NCI-H2227 (cell line): ENCODE measurements around the gene ELF1.

Experiments
- DNase-seq: peaks from one replicate; lab custom pipeline; 2025; ENCODE audit not compliant: unreplicated experiment; lab: John Stamatoyannopoulos, UW

ELF1 gene

DNA sequence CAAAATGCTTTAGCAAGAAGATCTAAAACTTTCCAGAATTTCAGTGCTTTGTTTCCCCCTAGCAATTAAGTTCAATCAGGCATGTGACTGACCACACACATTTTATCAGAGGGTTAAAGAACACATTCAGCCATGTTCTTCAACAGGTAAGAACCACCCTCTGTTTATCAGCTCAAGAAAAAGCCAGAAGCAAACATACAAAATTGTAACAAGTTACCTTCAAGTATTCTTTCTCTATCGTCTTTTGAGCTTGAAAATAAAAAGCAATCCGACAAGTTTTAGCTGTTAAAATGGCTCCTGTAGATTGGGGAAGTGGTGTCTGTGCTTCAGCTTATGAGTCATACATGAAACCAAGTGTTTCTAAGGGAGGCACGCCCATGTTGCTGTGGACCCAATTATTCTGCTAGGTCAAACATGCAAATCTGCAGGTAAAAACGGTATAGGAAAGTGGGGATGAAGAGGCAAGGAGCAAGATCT, at the start of gene ELF1:
Gene ELF1, minus strand, starts transcription at position 306 of the 477 bp plus-strand sequence. CDS start 37,262 bp downstream, outside the sequence.
- DNase-seq: no peak

DNA sequence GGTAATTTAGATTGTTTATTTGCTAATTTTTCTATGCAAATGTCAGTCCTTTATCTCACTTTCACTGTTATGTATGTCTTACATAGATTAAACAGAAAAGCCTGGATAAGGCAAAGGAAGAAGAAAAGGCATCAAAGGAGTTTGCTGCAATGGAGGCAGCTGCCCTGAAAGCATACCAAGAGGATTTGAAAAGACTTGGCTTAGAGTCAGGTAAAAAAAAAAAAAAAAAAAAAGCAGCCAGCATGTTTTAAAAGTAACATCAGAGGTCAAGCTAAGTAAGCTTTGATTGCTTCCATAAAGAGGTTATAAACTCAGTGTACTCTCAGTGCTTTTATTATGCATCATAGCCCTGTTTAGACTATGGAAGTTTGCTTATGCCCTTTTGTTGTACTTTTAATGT, 46.0 kb upstream of the ELF1 start:
- no peak for DNase-seq

GRCh38 chr13:41064493-41064892, 45.4 kb upstream of the ELF1 start:
- no peak for DNase-seq

GRCh38 chr13:41061914-41062837, 43.1 kb upstream of the ELF1 start:
- DNase-seq: peak; percentile 70

DNA sequence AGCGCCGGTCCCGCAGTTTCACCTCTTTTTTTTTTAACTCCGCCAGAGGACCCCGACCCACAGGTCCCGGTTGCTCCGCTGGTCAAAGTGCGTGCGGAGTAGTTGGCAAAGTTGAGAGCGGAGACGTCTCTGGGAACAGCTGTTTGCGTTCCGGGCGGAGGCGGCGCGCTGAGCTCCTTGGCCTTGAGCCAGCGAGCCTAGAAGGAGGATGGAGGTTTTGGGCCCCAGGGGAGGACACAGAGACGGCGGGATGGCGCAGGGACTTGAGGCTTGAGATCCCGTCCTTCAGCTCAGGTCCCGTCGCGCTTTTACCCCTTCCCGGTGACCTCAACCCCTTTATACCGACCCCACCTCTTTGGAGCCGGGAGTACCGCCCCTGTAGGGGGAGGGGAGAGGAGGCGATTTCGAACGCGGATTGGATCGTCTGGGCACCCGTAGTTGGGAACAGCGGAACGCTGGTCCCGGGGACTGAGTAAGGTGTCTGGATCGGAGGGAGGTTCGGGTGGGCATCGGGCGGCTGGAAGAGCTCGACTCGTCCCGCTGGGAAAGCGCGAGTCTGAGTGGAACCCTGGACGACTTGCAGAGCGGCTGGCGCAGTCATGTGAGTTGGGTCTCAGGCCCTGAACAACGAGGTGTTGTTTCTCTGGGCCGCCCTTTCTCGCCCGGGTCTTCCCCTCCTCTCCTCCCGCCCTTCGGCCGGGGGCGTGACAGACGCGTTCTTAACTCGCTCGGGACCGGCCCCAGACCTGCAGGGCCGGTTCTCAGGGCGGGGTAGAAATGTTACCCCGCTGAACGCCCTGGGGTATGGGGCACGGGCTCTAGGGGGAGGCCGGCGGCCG, 42.2 kb upstream of the ELF1 start, which contains the start of gene WBP4:
Gene WBP4, plus strand, starts transcription at position 435 of the 839 bp plus-strand sequence. Its CDS starts 165 bp downstream, at position 600.
- peak; percentile 92 for DNase-seq

DNA sequence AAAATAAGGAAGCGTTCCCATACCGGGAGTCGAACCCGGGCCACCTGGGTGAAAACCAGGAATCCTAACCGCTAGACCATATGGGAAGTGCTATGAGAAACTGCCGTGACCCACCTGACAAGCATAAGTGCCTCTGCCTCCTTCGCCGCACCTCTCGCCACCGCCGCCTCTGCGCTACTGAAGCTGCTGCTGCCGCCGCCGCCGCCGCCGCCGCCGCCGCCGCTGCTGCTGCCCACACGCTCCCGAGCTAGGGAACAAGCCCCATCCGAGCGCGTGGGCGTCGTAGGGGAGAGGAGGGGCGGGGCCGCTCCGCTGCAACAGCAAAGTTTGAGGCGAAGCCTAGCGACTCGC, 41.6 kb upstream of the ELF1 start:
- DNase-seq: peak; percentile 77

DNA sequence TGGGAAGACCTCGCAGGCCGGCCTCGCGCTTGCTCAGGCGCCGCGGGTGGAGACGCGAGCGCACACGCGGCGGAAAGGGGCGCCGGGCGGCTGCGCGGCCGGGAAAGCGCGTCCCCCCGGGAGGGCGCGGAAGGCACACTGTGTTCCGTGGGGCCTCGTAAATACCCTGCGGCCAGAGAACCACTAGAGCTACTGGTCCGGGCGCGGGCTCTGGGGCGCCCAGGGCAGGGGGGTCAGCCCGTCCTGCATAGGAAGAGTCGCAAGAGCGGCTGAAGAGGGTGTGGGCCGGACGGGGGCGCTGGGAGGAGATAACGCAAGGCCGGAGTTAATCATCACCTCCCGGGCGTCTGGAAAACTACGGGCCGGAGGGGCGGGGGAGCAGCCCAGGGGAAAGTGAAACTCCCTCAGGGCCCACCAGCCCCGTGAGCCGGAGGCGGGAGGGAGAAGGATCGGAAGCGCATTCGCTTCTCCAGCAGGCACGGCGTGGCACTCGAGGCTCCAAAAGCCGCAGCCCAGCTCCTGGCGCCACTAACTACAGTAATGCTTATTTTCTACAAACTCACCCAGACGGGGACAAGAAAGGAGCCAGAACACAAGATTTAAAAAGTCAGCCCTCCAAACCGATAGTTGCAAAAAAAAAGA, 41.1 kb upstream of the ELF1 start:
- peak; percentile 87 for DNase-seq

DNA sequence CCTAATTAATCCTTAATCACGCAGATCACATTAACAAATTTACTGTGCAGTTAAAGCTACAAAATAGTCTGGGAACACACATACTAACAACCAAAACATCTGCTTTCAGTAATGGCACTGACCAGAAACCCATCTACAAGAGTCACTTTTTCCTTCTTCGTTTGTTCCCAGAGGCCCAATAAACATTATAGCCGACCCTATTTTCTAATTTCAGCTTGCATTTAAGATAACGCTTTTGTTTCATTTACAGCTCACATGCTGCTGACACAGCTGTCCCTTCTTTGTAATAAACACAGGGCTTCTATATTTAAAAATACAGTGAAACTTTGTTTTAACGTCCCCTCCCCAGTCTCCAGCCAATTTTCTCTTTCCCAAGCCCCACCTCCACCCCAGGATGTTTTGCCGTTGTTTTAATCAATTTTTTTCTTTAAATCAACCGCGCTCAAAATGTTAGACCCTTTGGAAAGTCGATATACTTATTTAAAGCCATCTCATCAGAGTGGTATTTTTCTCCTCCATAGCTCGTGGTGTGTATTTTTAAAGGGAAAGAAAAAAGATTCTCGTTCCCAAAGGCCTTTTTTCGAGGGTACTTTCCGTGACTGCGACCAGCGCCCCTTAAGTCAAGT, 40.5 kb upstream of the ELF1 start:
- DNase-seq: no peak

- DNase-seq: no peak
Observed at GRCh38 chr13:41058295-41059070, 39.4 kb upstream of the ELF1 start.

DNA sequence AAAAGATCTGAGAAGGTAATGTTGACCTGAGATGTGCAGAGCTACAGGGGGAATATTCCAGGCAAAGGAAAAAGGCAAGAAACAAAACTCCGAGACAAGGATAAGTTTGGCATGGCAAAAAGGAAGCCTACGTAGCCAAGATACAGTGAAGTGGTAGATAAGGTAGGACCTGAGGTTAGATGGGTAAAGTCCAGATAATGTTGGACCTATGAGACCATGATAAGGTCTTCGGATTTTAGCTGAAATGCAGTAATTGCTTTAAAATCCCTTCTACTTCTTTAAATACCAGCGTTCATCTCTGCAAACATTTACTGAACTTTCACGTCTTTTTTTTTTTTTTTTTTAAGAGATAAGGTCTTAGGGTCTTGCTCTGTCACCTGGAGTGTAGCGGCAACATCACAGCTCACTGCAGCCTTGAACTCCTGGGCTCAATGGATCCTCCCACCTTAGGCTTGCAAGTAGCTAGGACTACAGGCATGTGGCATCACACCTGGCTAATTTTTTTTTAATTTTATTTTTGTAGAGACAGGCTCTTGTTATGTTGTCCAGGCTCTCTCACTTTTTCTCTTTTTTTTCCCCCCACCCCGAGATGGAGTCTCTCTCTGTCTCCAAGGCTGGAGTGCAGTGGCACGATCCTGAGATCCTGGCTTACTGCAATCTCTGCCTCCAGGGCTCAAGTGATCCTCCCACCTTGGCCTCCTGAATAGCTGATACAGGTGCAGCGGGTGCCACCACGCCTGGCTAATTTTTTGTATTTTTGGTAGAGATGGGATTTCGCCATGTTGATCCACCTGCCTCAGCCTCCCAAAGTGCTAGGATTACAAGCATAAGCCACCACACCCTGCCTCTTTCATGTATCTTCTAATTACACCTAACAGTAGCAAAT, 38.0 kb upstream of the ELF1 start:
- DNase-seq: no peak

DNA sequence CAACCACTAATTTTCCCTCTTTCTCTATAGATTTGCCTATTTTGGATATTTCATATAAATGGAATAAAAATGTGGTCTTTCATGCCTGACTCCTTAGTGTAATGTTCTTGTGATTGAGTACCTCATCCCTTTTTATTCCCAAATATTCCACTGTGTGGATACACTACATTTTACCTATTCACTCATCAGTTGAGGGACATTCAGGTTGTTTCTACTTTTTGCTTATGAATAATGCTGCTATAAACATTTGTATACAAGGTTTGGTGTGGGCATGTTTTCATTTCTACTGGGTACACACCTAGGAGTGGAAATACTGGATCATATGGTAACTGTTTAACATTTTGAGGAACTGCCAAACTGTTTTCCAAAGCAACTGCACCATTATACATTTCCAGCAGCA, 37.1 kb upstream of the ELF1 start:
- DNase-seq: no peak

- no peak for DNase-seq
Observed at GRCh38 chr13:41054919-41055619, 36.0 kb upstream of the ELF1 start.

DNA sequence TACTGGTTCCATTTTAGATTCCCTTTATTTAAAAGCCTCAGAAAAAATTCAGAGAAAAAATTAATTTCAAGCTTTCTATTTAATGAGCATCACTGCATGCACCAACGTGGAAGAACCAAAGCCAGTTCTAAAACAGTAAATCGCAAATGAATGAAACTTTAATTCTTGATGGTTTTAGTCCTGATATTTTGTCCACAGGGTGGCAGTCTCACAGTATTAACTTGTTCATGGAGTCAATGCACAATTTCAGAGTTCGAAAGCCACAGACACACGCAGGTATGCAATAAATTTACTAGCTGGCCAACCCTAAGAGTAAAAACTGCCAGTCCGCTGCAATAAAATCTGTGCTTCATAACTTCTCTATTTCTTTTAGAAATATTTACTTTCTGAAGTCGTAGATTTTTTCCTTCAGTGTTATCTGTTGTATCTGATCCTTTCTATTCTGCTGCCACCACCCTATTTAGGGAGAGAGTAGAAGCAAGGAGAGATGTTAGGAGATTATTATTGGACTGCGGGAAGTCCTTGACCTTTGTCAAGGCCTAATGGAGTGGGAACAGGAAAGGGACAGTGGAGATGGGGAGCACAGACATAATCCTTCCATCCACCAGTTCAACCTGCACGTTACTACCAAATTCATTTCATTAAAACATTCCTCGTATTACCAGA, 35.2 kb upstream of the ELF1 start:
- peak; percentile 38 for DNase-seq

DNA sequence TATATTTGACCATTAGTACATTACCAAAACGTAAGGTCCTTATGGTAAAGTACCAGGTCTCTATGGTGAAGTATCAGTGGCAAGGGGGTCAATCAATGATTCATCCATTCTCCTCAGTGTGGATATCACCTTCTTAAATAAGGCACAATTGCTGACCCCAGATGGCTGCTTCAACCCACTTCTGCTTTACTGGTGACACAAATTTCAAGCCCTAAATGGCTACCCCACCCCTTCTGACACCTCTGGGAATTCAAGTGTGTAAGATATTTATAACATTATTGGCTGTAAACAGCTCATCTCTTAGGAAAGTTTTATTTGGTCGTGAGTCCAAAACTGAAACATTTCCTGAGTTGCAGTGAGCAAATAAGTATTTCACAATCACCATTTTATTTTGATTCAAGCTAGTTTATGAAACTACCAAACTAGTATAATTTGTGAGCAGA, 34.3 kb upstream of the ELF1 start:
- no peak for DNase-seq

DNA sequence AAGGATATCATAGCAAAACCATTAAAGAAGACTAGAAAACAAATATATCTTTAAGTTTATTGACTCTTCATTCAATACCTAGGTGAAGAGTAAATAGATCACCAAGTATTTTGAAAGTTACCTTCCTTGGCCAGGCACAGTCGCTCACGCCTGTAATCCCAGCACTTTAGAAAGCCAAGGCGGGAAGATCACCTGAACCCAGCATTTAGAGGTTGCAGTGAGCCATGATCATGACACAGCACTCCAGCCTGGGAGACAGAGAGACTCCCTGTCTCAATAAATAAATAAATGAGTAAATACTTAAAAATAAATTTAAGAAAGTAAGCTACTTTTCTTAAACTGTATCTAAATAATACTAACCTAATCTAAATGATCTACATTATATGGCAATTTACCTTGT, 33.3 kb upstream of the ELF1 start:
- DNase-seq: no peak

- DNase-seq: no peak
Observed at GRCh38 chr13:41049480-41050440, 30.6 kb upstream of the ELF1 start.

- DNase-seq: no peak
Observed at GRCh38 chr13:41048640-41049039, 29.5 kb upstream of the ELF1 start.
